IMR-90 (cell line): ENCODE results near the gene CDKN2D. TPM values are rescaled to one million over a fixed set of nuclear protein-coding genes. Genes with fewer than 3 reads are reported as not detected.

Experiments
- ATAC-seq: fragments of 200-7000 bp; cut with Tn5 transposase; 2 replicates; pipeline ENCODE4 v1.9.1; 2020; ENCODE audit warnings: low read depth, mild to moderate bottlenecking, moderate library complexity
- BruUV-seq: library from RNA; stranded (reverse); fragments of 400-500 nt; replicated peaks from 2 replicates; lab custom pipeline; 2021; lab: Mats Ljungman, UMichigan
- CTCF ChIA-PET: fragments of 300-600 bp; formaldehyde crosslinking; extraction: SDS; loops from one replicate; lab custom pipeline; 2021; ENCODE audit warnings: antibody characterized with exemption; lab: Yijun Ruan, JAX
- POLR2A ChIA-PET: fragments of 300-600 bp; sonication (Branson Sonifier 250); formaldehyde crosslinking; loops from one replicate; lab custom pipeline; 2022; ENCODE audit warnings: antibody characterized with exemption; ENCODE audit not compliant: unreplicated experiment; lab: Charles Lee
- DNase-seq: peaks from one replicate; pipeline ENCODE4 v3.0.0; 2013
- H2AFZ ChIP-seq: replicated peaks from 2 replicates; pipeline ENCODE3; 2013; ENCODE audit warnings: low read length, mild to moderate bottlenecking; ENCODE audit not compliant: poor library complexity
- H2AK5ac ChIP-seq: 2 replicates; pipeline ENCODE4 v1.6.1; 2013; ENCODE audit warnings: low read depth, low read length, inconsistent platforms
- H2AK9ac ChIP-seq: replicated peaks from 2 replicates; pipeline ENCODE3; 2013; ENCODE audit warnings: mild to moderate bottlenecking, low read depth, low read length, moderate library complexity; ENCODE audit not compliant: poor library complexity
- H2BK120ac ChIP-seq: 2 replicates; pipeline ENCODE4 v1.6.1; 2013; ENCODE audit warnings: low read depth, low read length, inconsistent platforms
- H2BK15ac ChIP-seq: 3 replicates; pipeline ENCODE4 v1.6.1; 2013; ENCODE audit warnings: low read depth, low read length, inconsistent platforms
- H2BK20ac ChIP-seq: 2 replicates; pipeline ENCODE4 v1.6.1; 2013; ENCODE audit warnings: low read depth, mild to moderate bottlenecking, inconsistent platforms, low read length, moderate library complexity
- H2BK5ac ChIP-seq: 2 replicates; pipeline ENCODE4 v1.6.1; 2013; ENCODE audit warnings: mild to moderate bottlenecking, low read depth, low read length, inconsistent platforms; ENCODE audit not compliant: poor library complexity, severe bottlenecking
- H3K14ac ChIP-seq: replicated peaks from 2 replicates; pipeline ENCODE4 v1.6.1; 2013; ENCODE audit warnings: low read depth, low read length, inconsistent platforms
- H3K18ac ChIP-seq: 2 replicates; pipeline ENCODE4 v1.6.1; 2013; ENCODE audit warnings: low read depth, low read length, control low read depth
- H3K23ac ChIP-seq: 2 replicates; pipeline ENCODE4 v1.6.1; 2013; ENCODE audit warnings: low read depth, low read length, inconsistent platforms
- H3K27ac ChIP-seq: 2 replicates; pipeline ENCODE4 v1.5.1; 2013; ENCODE audit warnings: mild to moderate bottlenecking, control low read depth, low read length; ENCODE audit not compliant: insufficient read depth
- H3K27me3 ChIP-seq: 2 replicates; pipeline ENCODE4 v1.6.1; 2013; ENCODE audit warnings: low read length; ENCODE audit not compliant: control insufficient read depth, insufficient read depth
- H3K36me3 ChIP-seq: 2 replicates; pipeline ENCODE4 v1.6.1; 2013; ENCODE audit warnings: low read length, mixed read lengths; ENCODE audit not compliant: control insufficient read depth, insufficient read depth
- H3K4ac ChIP-seq: 2 replicates; pipeline ENCODE4 v1.6.1; 2013; ENCODE audit warnings: low read depth, low read length, inconsistent platforms
- H3K4me1 ChIP-seq: 2 replicates; pipeline ENCODE4 v1.6.1; 2013; ENCODE audit warnings: low read length, mixed read lengths; ENCODE audit not compliant: control insufficient read depth, insufficient read depth
- H3K4me2 ChIP-seq: 2 replicates; pipeline ENCODE4 v1.6.1; 2013; ENCODE audit warnings: low read depth, mild to moderate bottlenecking, control low read depth, low read length, moderate library complexity
- H3K4me3 ChIP-seq: 2 replicates; pipeline ENCODE4 v1.5.1; 2013; ENCODE audit warnings: low read depth, mild to moderate bottlenecking, control low read depth, low read length, moderate library complexity; ENCODE audit not compliant: insufficient read depth
- H3K56ac ChIP-seq: 2 replicates; pipeline ENCODE4 v1.6.1; 2013; ENCODE audit warnings: low read length, inconsistent platforms; ENCODE audit not compliant: insufficient read depth; ENCODE audit errors: extremely low read depth
- H3K79me1 ChIP-seq, 2 experiments: 2 replicates each; pipeline ENCODE4 v1.6.1; 2013; ENCODE audit warnings: low read length in 2 of 2, inconsistent platforms in 1 of 2, low read depth in 1 of 2
- H3K9ac ChIP-seq: 2 replicates; pipeline ENCODE4 v1.6.1; 2013; ENCODE audit warnings: low read depth, low read length, control low read depth
- H3K9me1 ChIP-seq: 2 replicates; pipeline ENCODE4 v1.6.1; 2013; ENCODE audit warnings: low read length, inconsistent platforms; ENCODE audit not compliant: insufficient read depth
- H3K9me3 ChIP-seq: 2 replicates; pipeline ENCODE4 v1.6.1; 2013; ENCODE audit warnings: low read length; ENCODE audit not compliant: control insufficient read depth, insufficient read depth
- H4K20me1 ChIP-seq: 2 replicates; pipeline ENCODE4 v1.6.1; 2013; ENCODE audit warnings: low read length, inconsistent platforms; ENCODE audit not compliant: insufficient read depth
- H4K5ac ChIP-seq: 2 replicates; pipeline ENCODE4 v1.6.1; 2013; ENCODE audit warnings: mild to moderate bottlenecking, low read depth, low read length, control low read depth
- H4K8ac ChIP-seq, 2 experiments: 2 replicates each; pipeline ENCODE4 v1.6.1; 2013; ENCODE audit warnings: low read depth in 2 of 2, low read length in 2 of 2, control low read depth in 1 of 2, inconsistent platforms in 1 of 2
- H4K91ac ChIP-seq: 2 replicates; pipeline ENCODE4 v1.6.1; 2013; ENCODE audit warnings: low read depth, low read length, inconsistent platforms; ENCODE audit not compliant: insufficient read depth
- CEBPB ChIP-seq: IDR thresholded peaks from 2 replicates; pipeline ENCODE4 v1.6.1; 2012; ENCODE audit warnings: low read depth, low read length, improper control_type of control experiment
- CHD1 ChIP-seq: IDR thresholded peaks from 2 replicates; pipeline ENCODE4 v1.6.1; 2012; ENCODE audit warnings: low read depth, low read length, improper control_type of control experiment
- MAFK ChIP-seq: IDR thresholded peaks from 2 replicates; pipeline ENCODE4 v1.6.1; 2012; ENCODE audit warnings: low read depth, low read length, improper control_type of control experiment
- MAZ ChIP-seq: IDR thresholded peaks from 2 replicates; pipeline ENCODE4 v1.6.1; 2012; ENCODE audit warnings: low read depth, mild to moderate bottlenecking, low read length, improper control_type of control experiment, moderate library complexity, borderline replicate concordance
- NFE2L2 ChIP-seq: fragments of 150-350 bp; IDR thresholded peaks from 2 replicates; pipeline ENCODE4 v1.6.1; 2016; ENCODE audit warnings: low read depth, mild to moderate bottlenecking, low read length
- POLR2A ChIP-seq: IDR thresholded peaks from 2 replicates; pipeline ENCODE4 v1.6.1; 2012; ENCODE audit warnings: mild to moderate bottlenecking, low read depth, low read length
- RAD21 ChIP-seq: IDR thresholded peaks from 2 replicates; pipeline ENCODE4 v1.6.1; 2012; ENCODE audit warnings: low read length, improper control_type of control experiment
- SMC3 ChIP-seq: fragments of 150-350 bp; IDR thresholded peaks from 2 replicates; pipeline ENCODE4 v1.6.1; 2016; ENCODE audit warnings: low read depth, mild to moderate bottlenecking, antibody characterized with exemption, low read length, moderate library complexity
- USF2 ChIP-seq: fragments of 150-350 bp; IDR thresholded peaks from 2 replicates; pipeline ENCODE4 v1.6.1; 2017; ENCODE audit warnings: mild to moderate bottlenecking, antibody characterized with exemption, low read length, low read depth
- WGBS, 2 experiments: methylation state at CpG; one replicate each; pipeline versions ENCODE4 v1.1.5 to v1.1.7; 2013; ENCODE audit warnings: missing lambda C conversion rate in 2 of 2; ENCODE audit not compliant: insufficient read length in 1 of 2; ENCODE audit errors: extremely low coverage in 2 of 2; 5-methylcytosine and 5-hydroxymethylcytosine counted together
- dilution Hi-C: fragments of 300-500 bp; cut with HindIII; formaldehyde crosslinking; loops from one replicate; pipeline ENCODE4 v1.14.3; 2018; ENCODE audit warnings: low sequenced_read_pairs; ENCODE audit not compliant: unreplicated experiment
- in situ Hi-C: fragments of 300-500 bp; cut with MboI; formaldehyde crosslinking; loops from 3 replicates; pipeline ENCODE4 v1.14.3; 2019; ENCODE audit warnings: low sequenced_read_pairs, inconsistent platforms, mixed read lengths
- intact Hi-C: fragments of 100-400 bp; cut with micrococcal nuclease; formaldehyde crosslinking; loops from 2 replicates; pipeline ENCODE4 v1.10.0; 2022
- polyA plus RNA-seq, 3 experiments: library from polyadenylated mRNA; depleted of rRNA; stranded (reverse); fragments of >200 nt; gene quantifications; 2 replicates each; pipeline ENCODE4 v1.2.3, GENCODE V29; 2012; ENCODE audit warnings: low replicate concordance in 1 of 3
- total RNA-seq: library from RNA; depleted of rRNA; stranded (reverse); fragments of >200 nt; gene quantifications from 2 replicates; pipeline ENCODE4 v1.2.3, GENCODE V29; 2012

The CDKN2D gene
- total and polyA plus RNA-seq, 2 of the 4 experiments (the other 2 are of a cell fraction) = 3.6 to 8.5 TPM

- Histone ChIP-seq H3K23ac (no peak overlapping the region), H3K36me3 (no peaks in the 10 kb centered on the region), H3K4me3 (no peak overlapping the region), H2BK20ac (no peak overlapping the region), H2BK120ac (no peak overlapping the region), H4K8ac (no peak overlapping the region), H3K4me2 (no peak overlapping the region), H3K9me1 (no peaks in the 10 kb centered on the region), H3K4ac (no peak overlapping the region), H3K4me1 (no peaks in the 10 kb centered on the region), H2AFZ (no peak overlapping the region), H3K27ac (no peak overlapping the region), H4K5ac (no peak overlapping the region), H3K27me3 (peaks cover 7% of the 10 kb centered on the region), H4K20me1 (no peaks in the 10 kb centered on the region), H3K9ac (no peak overlapping the region), H3K56ac (no peak overlapping the region), H3K18ac (no peak overlapping the region), H2BK5ac (no peak overlapping the region), H3K79me1 (no peaks in the 10 kb centered on the region), H3K9me3 (no peaks in the 10 kb centered on the region), H2AK9ac (no peak overlapping the region), H2AK5ac (no peak overlapping the region), H4K91ac (no peak overlapping the region), H3K14ac (no peak overlapping the region), H2BK15ac (no peak overlapping the region)
- in situ Hi-C loops = no loop called here
- no peak for TF ChIP-seq USF2
- TF ChIP-seq NFE2L2 = no peak
- TF ChIP-seq MAFK = no peak
- no peak for TF ChIP-seq CEBPB
- no peak for TF ChIP-seq RAD21
- TF ChIP-seq POLR2A = no peak
- TF ChIP-seq SMC3 = no peak
- TF ChIP-seq CHD1 = no peak
- TF ChIP-seq MAZ = no peak
- 44% methylated on average over 3 of the region's 11 CpGs; no CpG with 5 or more reads in 1 of the 2 experiments for WGBS, 2 experiments
- intact Hi-C loops = no loop called here
- no peak for DNase-seq
- no TSS peak for BruUV-seq
- dilution Hi-C loops = no loop called here
- ATAC-seq = no peak
- ChIA-PET CTCF (no interaction called here), POLR2A (no interaction called here)
These were observed 31.1 kb downstream of the CDKN2D start for GRCh38 chr19:10537668-10538067.
